Activated CD8-positive, alpha-beta memory T cell treated with anti-CD3 and anti-CD28 coated beads, Interleukin-2, amount 50 U/mL, for 24 hours (primary cell): ENCODE measurements around the gene RPUSD2.

Experiments used
- DNase-seq: peaks from one replicate; pipeline ENCODE4 v3.0.0-alpha.2; 2020; ENCODE audit errors: extremely low read depth

The RPUSD2 gene

DNA sequence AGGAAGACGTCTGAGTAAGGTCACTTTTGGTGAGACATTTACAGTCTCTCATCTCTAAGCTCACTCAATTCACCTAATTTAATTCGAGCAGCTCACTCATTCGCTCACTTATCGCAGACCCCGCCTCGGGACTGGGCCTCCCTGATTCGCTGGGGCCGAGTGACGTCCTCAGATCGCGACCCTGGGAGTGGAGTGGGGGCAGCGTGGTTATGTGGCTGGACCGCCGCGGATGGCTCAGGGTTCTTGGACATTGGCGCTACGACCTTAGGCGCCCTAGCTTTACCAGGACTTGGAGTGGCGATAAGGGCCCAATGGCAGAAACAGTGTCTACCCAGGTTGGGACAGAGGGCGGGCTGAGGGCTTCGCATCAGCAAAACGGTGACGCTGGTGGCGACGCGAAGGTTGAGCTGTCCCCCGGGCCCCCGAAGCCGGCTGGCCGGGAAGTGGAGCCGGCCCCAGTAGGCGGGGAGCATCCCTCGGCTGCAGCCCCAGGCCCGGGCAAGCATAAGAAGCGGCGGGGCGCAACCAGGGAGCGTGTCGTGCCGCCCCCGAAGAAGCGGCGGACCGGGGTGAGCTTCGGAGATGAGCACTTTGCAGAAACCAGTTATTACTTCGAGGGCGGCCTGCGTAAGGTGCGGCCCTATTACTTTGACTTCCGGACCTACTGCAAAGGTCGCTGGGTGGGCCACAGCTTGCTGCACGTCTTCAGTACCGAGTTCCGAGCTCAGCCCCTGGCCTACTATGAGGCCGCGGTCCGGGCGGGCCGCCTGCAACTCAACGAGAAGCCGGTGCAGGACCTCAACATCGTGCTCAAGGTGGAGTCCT, at the start of gene RPUSD2:
Gene RPUSD2 (plus strand): TSS at position 171 of the 825 bp plus-strand sequence. CDS start 39 bp downstream, at position 210.
- DNase-seq = peak; percentile 92

GRCh38 chr15:40523611-40524010, 45.5 kb upstream of the RPUSD2 start:
- no peak for DNase-seq

DNA sequence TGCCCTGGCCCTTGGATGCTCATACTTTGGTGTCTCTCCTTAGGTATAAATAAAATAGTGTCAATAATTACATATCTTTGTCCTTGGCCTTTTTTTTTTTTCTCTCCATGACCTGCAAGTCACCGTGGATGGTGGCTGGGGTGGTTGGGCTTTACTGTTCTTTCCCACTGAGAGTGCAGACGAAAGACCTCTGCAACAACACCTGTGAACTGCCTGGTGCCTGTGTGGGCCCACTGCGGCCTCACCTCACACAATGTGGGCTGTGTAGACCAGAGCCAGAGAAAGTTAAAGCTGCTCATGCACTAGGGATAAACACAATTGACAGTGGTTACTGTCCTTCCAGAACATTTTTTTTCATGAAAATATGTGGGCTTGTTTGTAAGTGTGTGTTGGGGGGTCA, 43.2 kb upstream of the RPUSD2 start:
- DNase-seq = no peak

- DNase-seq = no peak
Measured at GRCh38 chr15:40528801-40529200, 40.3 kb upstream of the RPUSD2 start.

DNA sequence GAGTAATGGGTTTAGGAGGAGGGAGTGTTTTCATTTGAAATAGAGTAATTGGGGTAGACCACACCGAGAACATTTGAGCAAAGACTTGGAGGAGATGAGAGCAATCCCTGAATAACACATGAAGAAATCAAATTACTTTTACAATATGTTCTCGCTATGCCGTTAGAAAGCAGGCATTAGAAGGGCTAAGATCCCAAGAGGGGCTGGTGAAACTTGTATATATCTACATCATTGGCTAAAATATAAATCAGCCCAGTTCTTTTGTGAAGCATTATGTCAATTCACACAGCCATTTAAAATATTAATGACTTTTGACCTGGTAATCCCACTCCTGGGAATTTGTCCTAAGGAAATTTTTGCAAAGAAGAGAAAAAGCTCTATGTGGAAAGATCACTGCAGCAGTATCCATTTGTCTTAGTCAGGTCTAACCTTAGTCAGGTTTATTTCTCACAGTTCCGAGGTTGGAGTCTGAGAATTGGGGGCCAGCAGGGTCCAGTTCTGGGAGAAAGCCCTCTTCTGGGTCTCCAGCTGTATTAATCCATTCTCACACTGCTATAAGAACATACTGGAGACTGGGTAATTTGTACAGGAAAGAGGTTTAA, 35.2 kb upstream of the RPUSD2 start:
- no peak for DNase-seq

DNA sequence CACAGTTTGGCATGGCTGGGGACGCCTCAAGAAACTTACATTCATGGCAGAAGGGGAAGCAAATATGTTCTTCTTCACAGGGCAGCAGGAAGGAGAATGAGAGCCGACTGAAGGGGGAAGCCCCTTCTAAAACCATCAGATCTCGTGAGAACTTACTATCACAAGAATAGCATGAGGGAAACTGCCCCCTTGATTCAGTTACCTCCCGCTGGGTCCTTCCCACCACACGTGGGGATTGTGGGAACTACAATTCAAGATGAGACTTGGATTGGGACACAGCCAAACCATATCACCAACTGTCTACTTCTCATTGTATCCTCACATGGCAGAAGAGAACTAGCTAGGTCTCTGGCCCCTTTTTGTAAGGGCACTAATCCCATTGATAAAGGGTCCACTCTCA, 34.7 kb upstream of the RPUSD2 start:
- DNase-seq = no peak

- DNase-seq = no peak
Measured at GRCh38 chr15:40536501-40536900, 32.6 kb upstream of the RPUSD2 start.

- DNase-seq = no peak
Measured at GRCh38 chr15:40538976-40539375, 30.1 kb upstream of the RPUSD2 start.

- DNase-seq = no peak
Measured at GRCh38 chr15:40543082-40543481, 26.0 kb upstream of the RPUSD2 start.

GRCh38 chr15:40543631-40544294, 25.3 kb upstream of the RPUSD2 start:
- DNase-seq = no peak

DNA sequence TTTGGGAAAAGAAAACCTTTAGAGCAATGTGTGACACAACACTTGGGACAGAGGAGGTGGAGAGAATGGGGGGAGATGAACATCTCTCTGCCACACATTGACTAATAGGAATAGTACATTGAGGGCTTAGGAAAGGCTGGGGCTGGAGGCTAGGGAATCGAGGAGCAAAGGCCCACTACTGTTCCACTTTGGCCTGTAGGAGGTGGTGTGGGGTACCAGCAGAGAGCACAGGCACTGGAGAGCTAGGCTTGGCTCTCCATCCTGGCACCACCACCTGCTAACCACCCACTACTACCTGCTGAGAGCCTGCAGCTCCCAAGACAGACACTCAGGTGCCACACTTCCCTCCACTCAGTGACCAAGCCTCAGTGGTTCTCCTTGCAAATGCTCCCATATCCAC, 23.6 kb upstream of the RPUSD2 start:
- DNase-seq = no peak

- no peak for DNase-seq
Measured at GRCh38 chr15:40548610-40549009, 20.5 kb upstream of the RPUSD2 start.

GRCh38 chr15:40549894-40550293, 19.2 kb upstream of the RPUSD2 start:
- no peak for DNase-seq

DNA sequence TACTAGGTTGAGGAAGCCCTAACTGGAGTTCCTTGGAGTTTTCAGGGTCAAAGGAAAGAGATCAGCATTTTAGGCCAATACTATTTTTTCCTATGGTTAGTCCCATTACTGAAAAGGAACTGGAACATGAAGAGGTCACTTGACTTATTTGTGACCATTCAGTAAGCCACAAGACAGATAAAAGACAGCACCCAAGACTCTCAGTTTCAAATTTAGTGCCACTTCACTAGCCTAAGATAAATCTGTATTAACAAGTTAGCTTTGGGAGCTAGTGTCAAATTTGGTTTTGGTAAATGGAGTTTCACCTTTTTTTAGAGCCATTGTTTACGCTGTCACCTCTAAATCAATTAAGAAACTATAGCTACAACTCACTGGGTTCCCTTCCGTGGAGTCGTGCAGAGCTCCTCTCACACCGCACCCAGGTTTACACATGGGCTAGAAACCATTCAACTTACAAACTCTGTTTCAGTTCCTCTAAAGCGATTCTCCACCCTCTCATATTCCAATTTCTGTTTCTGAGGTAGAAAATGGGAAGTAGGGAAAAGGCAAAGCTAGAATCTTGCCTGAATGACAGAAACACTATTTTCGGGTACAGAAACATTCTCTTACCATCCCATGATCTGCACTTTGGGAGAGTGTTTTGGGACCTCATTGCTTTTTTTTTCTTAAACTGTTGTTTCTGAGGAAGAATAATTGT, 18.6 kb upstream of the RPUSD2 start:
- DNase-seq = no peak

GRCh38 chr15:40554161-40554525, 15.0 kb upstream of the RPUSD2 start:
- DNase-seq = no peak

- no peak for DNase-seq
Measured at GRCh38 chr15:40555876-40556275, 13.2 kb upstream of the RPUSD2 start.

DNA sequence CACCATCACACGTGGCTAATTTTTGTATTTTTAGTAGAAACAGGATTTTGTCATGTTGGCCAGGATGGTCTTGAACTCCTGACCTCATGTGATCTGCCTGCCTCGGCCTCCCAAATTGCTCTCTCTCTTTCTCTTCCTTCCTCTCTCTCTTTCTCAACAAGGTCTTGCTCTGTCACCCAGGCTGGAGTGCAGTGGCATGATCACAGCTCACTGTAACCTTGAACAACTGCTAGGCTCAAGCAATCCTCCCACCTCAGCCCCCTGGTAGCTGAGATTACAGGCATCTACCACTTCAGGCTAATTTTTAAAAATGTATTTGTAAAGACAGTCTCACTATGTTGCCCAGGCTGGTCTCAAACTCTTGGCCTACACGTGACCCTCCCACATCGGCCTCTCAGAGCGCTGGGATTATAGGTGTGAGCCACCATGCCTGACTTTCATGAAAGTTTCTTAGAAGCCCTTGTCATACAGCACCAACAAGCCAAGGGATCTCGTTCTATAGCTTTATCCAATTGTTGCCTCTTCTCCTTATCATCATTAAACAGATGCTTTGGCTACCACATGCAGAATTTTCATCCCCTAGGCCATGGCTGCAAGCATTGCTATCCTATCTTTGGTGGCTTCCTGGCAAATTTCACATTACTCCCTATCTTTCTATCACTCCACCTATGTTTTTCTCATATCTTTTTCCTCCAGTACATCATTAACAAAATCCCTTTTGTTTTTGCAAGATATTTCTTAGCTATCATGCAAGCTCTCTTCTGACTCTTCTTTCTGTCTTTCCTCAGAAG, 10.0 kb upstream of the RPUSD2 start:
- no peak for DNase-seq

DNA sequence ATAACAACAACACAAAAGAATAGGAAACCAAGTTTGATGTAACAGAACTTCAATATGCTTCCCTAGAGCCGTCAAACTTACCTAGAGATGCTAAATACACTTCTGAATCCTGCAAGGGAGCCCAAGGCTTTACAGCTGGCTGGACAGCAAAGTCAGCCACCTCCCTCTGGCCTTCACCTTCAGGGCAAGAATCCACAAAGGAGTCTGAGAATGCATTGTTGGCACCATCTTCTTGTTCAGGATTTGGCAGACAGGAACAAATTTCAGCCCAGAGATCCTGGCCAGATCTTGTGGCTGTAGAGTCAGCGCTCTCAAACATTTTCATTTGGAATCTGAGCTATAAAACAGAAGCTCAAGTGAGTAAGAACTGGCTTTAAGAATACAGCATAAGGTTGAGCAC, 6.4 kb upstream of the RPUSD2 start:
- no peak for DNase-seq

GRCh38 chr15:40563426-40563825, 5.7 kb upstream of the RPUSD2 start:
- DNase-seq = no peak

GRCh38 chr15:40564591-40565332, 4.3 kb upstream of the RPUSD2 start, which contains the start of gene CCDC32:
Gene CCDC32, minus strand, starts transcription at chr15:40565042. Its CDS starts 2,027 bp downstream, at chr15:40563015.
- DNase-seq = peak; percentile 91
